Esophagus squamous epithelium (tissue), 5 donors: Measurements from ENCODE around the gene CRLF1. TPM values are rescaled to one million over a fixed set of nuclear protein-coding genes. Genes with fewer than 3 reads are reported as not detected.
"Not testable (repeated sequence)": the region's sequence is repeated elsewhere in the genome, so short reads cannot be mapped to it uniquely, and the experiment has no call there.

Experiments
- DNase-seq: peaks from one replicate; lab custom pipeline; 2025; lab: John Stamatoyannopoulos, UW
- H3K27ac ChIP-seq, 4 donors: fragments of 200-600 bp; sonication (generic); one replicate each; pipeline ENCODE4 v1.5.1; 2016 to 2019; ENCODE audit warnings: mild to moderate bottlenecking in 1 of 4
- H3K27me3 ChIP-seq, 4 donors: fragments of 200-600 bp; sonication (generic); 1 replicate in 3 of 4; 2 replicates in 1 of 4; pipeline versions ENCODE4 v1.5.1 to v1.6.0; 2017 to 2021; ENCODE audit warnings: antibody characterized with exemption in 1 of 4
- H3K36me3 ChIP-seq, 3 donors: fragments of 200-600 bp; sonication (generic); one replicate each; pipeline ENCODE4 v1.5.1; 2016 to 2019
- H3K4me1 ChIP-seq, 3 donors: fragments of 200-600 bp; sonication (generic); one replicate each; pipeline ENCODE4 v1.5.1; 2017 to 2019
- H3K4me3 ChIP-seq, 4 donors: fragments of 200-600 bp; sonication (generic); 1 replicate in 3 of 4; 2 replicates in 1 of 4; pipeline ENCODE4 v1.5.1; 2016 to 2019; ENCODE audit warnings: mild to moderate bottlenecking in 2 of 4, moderate library complexity in 1 of 4
- H3K9me3 ChIP-seq, 3 donors: fragments of 200-600 bp; sonication (generic); one replicate each; pipeline ENCODE4 v1.5.1; 2016 to 2019
- CTCF ChIP-seq, 6 experiments: fragments of 450-650 bp in 4 of 6; fragments of 200-600 bp in 2 of 6; sonication (generic) in 2 of 6; IDR thresholded peaks; one replicate each; pipeline ENCODE4 v1.5.1; 2016 to 2019; ENCODE audit warnings: antibody characterized with exemption in 6 of 6, mild to moderate bottlenecking in 4 of 6, moderate library complexity in 4 of 6
- POLR2A ChIP-seq, 4 donors: fragments of 450-650 bp; IDR thresholded peaks; one replicate each; pipeline ENCODE4 v1.6.1; 2017; ENCODE audit warnings: antibody characterized with exemption in 4 of 4, mild to moderate bottlenecking in 4 of 4, moderate library complexity in 3 of 4
- WGBS, 2 donors: methylation state at CpG; one replicate each; pipeline ENCODE4 v1.1.5; 2018; 5-methylcytosine and 5-hydroxymethylcytosine counted together
- intact Hi-C: fragments of 100-400 bp; cut with DNase I; formaldehyde crosslinking; loops from one replicate; pipeline ENCODE4 v1.15.0; 2022
- total RNA-seq, 4 donors: library from RNA; depleted of rRNA; stranded (reverse); fragments of >200 nt; gene quantifications; one replicate each; pipeline ENCODE4 v1.1.0, GENCODE V29; 2016
- donor health status: DM: yes; HTN: yes; CAD: no.

The CRLF1 gene
- total RNA-seq, 4 donors from 2014 or later: 13.2 to 82.6 (median 19.3) TPM

DNA sequence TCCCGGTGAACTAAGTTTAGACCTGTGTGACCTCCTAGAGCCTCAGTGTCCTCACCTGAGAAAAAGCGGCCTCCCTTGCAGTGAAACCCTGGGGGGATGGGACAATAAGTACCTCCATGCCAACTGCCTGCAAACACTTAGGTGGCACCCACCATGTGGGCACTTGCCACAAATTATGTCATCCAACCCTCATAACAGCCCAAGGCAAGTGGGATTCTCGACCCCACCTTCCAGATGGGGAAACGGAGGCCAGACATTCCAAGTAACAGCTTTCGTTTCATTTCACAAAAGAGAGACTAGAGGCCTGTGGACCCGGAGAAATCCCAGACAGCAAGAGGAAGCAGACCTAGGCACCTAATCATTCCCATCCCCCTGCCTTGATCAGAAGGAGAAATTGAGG is 11.1 kb downstream of the CRLF1 start:
- intact Hi-C loops: loop anchor here (10.0 kb wide), 1 partner anchor 79 kb away; no protein-coding TSS in a partner anchor

GRCh38 chr19:18594824-18595373 is 11.7 kb downstream of the CRLF1 start:
- DNase-seq: no peak
- peak overlapping the region in 2 of 4 donors; percentile 45 to 62 for H3K27ac ChIP-seq
- H3K36me3 ChIP-seq: peaks cover 0 to 20% (median 7%) of the 10 kb centered on the region in 3 donors
- TF ChIP-seq POLR2A (IDR thresholded peaks at IDR 0.05) (no peak), CTCF (IDR thresholded peaks at IDR 0.05) (no peak)
- peaks cover 0 to 45% (median 0%) of the 10 kb centered on the region in 4 donors for H3K27me3 ChIP-seq
- H3K4me3 ChIP-seq: peak overlapping the region; percentile 14 to 64 (median 40)
- intact Hi-C loops: loop anchor here (5.0 to 10.0 kb wide), 2 partner anchors 80 to 252 kb away; no protein-coding TSS in a partner anchor
- WGBS, 2 donors: 18 to 30% methylated on average over 4 to 10 of the region's 26 CpGs
- H3K9me3 ChIP-seq: no peaks in the 10 kb centered on the region
- peaks cover 18 to 31% (median 20%) of the 10 kb centered on the region in 3 donors for H3K4me1 ChIP-seq

More for the DNA sequence above, 11.1 kb downstream of the CRLF1 start:
- no peak for TF ChIP-seq POLR2A (IDR thresholded peaks at IDR 0.05)
- no peak for TF ChIP-seq CTCF (IDR thresholded peaks at IDR 0.05)
- no peak for DNase-seq
- WGBS, 2 donors: 69 to 70% methylated on average over 6 of the region's 6 CpGs
- Histone ChIP-seq H3K4me1 (peaks cover 12 to 25% (median 20%) of the 10 kb centered on the region in 3 donors), H3K27ac (no peak overlapping the region), H3K36me3 (peaks cover 0 to 18% (median 7%) of the 10 kb centered on the region in 3 donors), H3K4me3 (no peak overlapping the region), H3K27me3 (peaks cover 0 to 50% (median 0%) of the 10 kb centered on the region in 4 donors), H3K9me3 (no peaks in the 10 kb centered on the region)

DNA sequence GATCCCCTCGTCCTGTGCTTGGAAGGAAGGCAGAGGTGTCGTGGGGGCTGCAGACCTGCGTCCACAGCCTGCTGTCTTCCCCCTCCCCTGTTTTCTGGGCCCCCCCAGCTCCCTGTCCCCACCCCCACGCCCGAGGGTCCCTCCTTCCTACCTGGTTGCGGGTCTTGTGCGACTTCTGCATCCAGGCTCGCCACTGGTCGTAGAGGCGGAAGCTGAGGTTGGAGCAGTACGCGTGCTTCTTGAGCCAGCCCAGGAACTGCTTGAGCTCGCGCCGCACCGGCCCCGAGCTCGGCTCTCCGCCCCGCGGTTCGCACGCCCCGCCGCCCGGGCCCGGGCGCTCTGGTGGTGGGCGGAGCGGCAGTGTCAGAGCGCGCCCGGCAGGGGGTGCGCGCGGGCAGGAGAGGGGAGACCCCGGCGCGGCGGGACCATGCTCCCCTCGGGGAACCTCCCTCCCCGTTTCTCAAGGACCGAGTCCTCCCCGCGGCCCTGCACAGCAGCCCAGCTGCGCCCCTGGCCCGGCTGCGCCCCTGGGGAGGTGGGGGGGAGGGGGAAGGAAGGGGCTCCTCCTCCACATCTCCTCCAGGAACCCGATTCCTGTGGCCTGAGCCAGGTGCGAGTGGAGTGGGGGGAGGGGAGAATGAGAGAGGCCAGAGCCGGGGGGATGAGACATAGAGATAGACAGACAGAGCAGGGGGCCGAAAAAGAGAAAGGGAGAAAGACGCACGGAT is 12.3 kb downstream of the CRLF1 start:
- H3K4me1 ChIP-seq: peaks cover 24 to 37% (median 27%) of the 10 kb centered on the region in 3 donors
- 5 to 13% methylated on average over 5 to 10 of the region's 54 CpGs for WGBS, 2 donors
- H3K36me3 ChIP-seq: peaks cover 0 to 20% (median 7%) of the 10 kb centered on the region in 3 donors
- TF ChIP-seq POLR2A (IDR thresholded peaks at IDR 0.05): no peak
- TF ChIP-seq CTCF (IDR thresholded peaks at IDR 0.05): peak; percentile 70 to 94 (median 90)
- no peak for DNase-seq
- peaks cover 0 to 38% (median 0%) of the 10 kb centered on the region in 4 donors for H3K27me3 ChIP-seq
- H3K9me3 ChIP-seq: no peaks in the 10 kb centered on the region
- peak overlapping the region in 3 of 4 donors; percentile 34 to 62 (median 45) for H3K27ac ChIP-seq
- peak overlapping the region; percentile 14 to 64 (median 40) for H3K4me3 ChIP-seq
- intact Hi-C loops: loop anchor here (5.0 to 10.0 kb wide), 2 partner anchors 81 to 253 kb away; no protein-coding TSS in a partner anchor

GRCh38 chr19:18593367-18594095 is 13.1 kb downstream of the CRLF1 start:
- DNase-seq: no peak
- H3K36me3 ChIP-seq: peaks cover 0 to 20% (median 7%) of the 10 kb centered on the region in 3 donors
- TF ChIP-seq CTCF (IDR thresholded peaks at IDR 0.05) (no peak), POLR2A (IDR thresholded peaks at IDR 0.05) (no peak)
- WGBS, 2 donors: 35 to 51% methylated on average over 16 to 17 of the region's 25 CpGs
- intact Hi-C loops: loop anchor here (5.0 to 10.0 kb wide), 2 partner anchors 81 to 254 kb away; no protein-coding TSS in a partner anchor
- H3K27ac ChIP-seq: peak overlapping the region in 3 of 4 donors; percentile 34 to 62 (median 45)
- H3K4me1 ChIP-seq: peaks cover 25 to 43% (median 28%) of the 10 kb centered on the region in 3 donors
- H3K9me3 ChIP-seq: no peaks in the 10 kb centered on the region
- peaks cover 0 to 31% (median 0%) of the 10 kb centered on the region in 4 donors for H3K27me3 ChIP-seq
- H3K4me3 ChIP-seq: peak overlapping the region in 3 of 4 donors; percentile 37 to 64 (median 42)

DNA sequence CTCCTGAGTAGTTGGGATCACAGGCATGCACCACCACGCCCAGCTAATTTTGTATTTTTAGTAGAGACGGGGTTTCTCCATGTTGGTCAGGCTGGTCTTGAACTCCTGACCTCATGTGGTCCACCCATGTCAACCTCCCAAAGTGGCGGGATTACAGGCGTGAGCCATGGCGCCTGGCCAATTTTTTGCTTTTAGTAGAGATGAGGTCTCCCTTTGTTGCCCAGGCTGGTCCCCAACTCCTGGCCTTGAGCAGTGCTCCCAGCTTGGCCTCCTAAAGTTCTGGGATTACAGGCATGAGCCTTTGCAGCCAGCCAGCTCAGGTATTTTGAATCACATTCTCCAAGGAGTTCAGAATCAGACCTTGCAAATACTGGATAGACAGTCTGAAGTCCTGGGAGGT is 13.9 kb downstream of the CRLF1 start:
- H3K4me3 ChIP-seq, H3K9me3 ChIP-seq, H3K27ac ChIP-seq, DNase-seq: not testable (repeated sequence)
- WGBS, 2 donors: 70 to 74% methylated on average over 5 of the region's 5 CpGs
- intact Hi-C loops: loop anchor here (5.0 to 10.0 kb wide), 2 partner anchors 82 to 255 kb away; no protein-coding TSS in a partner anchor
- Histone ChIP-seq H3K27me3 (peaks cover 0 to 23% (median 0%) of the 10 kb centered on the region in 4 donors), H3K4me1 (peaks cover 28 to 51% (median 32%) of the 10 kb centered on the region in 3 donors), H3K36me3 (peaks cover 0 to 20% (median 7%) of the 10 kb centered on the region in 3 donors)
